22Rv1 (cell line): ENCODE results near the gene SORCS2.

ENCODE experiments used
- ZFX ChIP-seq: fragments of 450-650 bp; IDR thresholded peaks from 2 replicates; pipeline ENCODE4 v1.6.1; 2017; ENCODE audit warnings: antibody characterized with exemption, borderline replicate concordance
- TF ChIP-seq, protein P1 (sequence below): fragments of 450-650 bp; IDR thresholded peaks from 2 replicates; pipeline ENCODE4 v1.5.1; 2017; ENCODE audit warnings: mild to moderate bottlenecking

GRCh38 chr4:7328913-7329638 lies 136.7 kb downstream of the SORCS2 start:
- TF ChIP-seq, protein P1, sequence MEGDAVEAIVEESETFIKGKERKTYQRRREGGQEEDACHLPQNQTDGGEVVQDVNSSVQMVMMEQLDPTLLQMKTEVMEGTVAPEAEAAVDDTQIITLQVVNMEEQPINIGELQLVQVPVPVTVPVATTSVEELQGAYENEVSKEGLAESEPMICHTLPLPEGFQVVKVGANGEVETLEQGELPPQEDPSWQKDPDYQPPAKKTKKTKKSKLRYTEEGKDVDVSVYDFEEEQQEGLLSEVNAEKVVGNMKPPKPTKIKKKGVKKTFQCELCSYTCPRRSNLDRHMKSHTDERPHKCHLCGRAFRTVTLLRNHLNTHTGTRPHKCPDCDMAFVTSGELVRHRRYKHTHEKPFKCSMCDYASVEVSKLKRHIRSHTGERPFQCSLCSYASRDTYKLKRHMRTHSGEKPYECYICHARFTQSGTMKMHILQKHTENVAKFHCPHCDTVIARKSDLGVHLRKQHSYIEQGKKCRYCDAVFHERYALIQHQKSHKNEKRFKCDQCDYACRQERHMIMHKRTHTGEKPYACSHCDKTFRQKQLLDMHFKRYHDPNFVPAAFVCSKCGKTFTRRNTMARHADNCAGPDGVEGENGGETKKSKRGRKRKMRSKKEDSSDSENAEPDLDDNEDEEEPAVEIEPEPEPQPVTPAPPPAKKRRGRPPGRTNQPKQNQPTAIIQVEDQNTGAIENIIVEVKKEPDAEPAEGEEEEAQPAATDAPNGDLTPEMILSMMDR, result no peak
- TF ChIP-seq ZFX, result no peak
